GM10248 (cell line): ENCODE data around the gene IFI27L1.

ENCODE experiments used
- CTCF ChIA-PET: fragments of 300-600 bp; sonication (Branson Sonifier 250); formaldehyde crosslinking; extraction: SDS; loops from one replicate; lab custom pipeline; 2021; ENCODE audit warnings: antibody characterized with exemption; lab: Yijun Ruan, JAX
- POLR2A ChIA-PET: fragments of 350-650 bp; sonication (Branson Sonifier 250); formaldehyde crosslinking; extraction: SDS; loops from one replicate; lab custom pipeline; 2020; ENCODE audit warnings: antibody characterized with exemption; lab: Yijun Ruan, JAX
- DNase-seq: peaks from one replicate; pipeline ENCODE4 v3.0.0; 2012; ENCODE audit errors: extremely low spot score
- CTCF ChIP-seq: IDR thresholded peaks from 2 replicates; pipeline ENCODE4 v1.5.1; 2012; ENCODE audit warnings: mild to moderate bottlenecking, low read depth; ENCODE audit errors: extremely low read depth, missing control alignments, control extremely low read depth

IFI27L1 gene

GRCh38 chr14:94047581-94047980, 33.5 kb upstream of the IFI27L1 start:
- ChIA-PET CTCF (interaction anchor here (0.7 to 6.9 kb wide), 5 partner anchors 12 to 132 kb away, joined by 3 to 57 read pairs (median 3); no protein-coding TSS in a partner anchor), POLR2A (no interaction called here)
- no peak for TF ChIP-seq CTCF
- no peak for DNase-seq

GRCh38 chr14:94048691-94049624, 32.2 kb upstream of the IFI27L1 start:
- ChIA-PET POLR2A (no interaction called here), CTCF (interaction anchor here (1.0 to 6.9 kb wide), 6 partner anchors 13 to 109 kb away, joined by 3 to 57 read pairs (median 4); no protein-coding TSS in a partner anchor)
- TF ChIP-seq CTCF, result no peak
- DNase-seq, result no peak

- POLR2A ChIA-PET, result no interaction called here
- CTCF ChIA-PET, result interaction anchor here (2.2 to 6.9 kb wide), 2 partner anchors 14 to 87 kb away, joined by 9 to 57 read pairs; no protein-coding TSS in a partner anchor
- no peak for TF ChIP-seq CTCF
- DNase-seq, result no peak
Measured at GRCh38 chr14:94049625-94050023, 31.5 kb upstream of the IFI27L1 start.

- POLR2A ChIA-PET, result no interaction called here
- no peak for TF ChIP-seq CTCF
- CTCF ChIA-PET, result interaction anchor here (0.9 to 6.9 kb wide), 3 partner anchors 14 to 86 kb away, joined by 3 to 57 read pairs (median 9); no protein-coding TSS in a partner anchor
- DNase-seq, result no peak
Measured at GRCh38 chr14:94050231-94050880, 30.8 kb upstream of the IFI27L1 start.

GRCh38 chr14:94051115-94051514, 30.0 kb upstream of the IFI27L1 start:
- TF ChIP-seq CTCF, result peak; percentile 13
- no peak for DNase-seq
- ChIA-PET POLR2A (no interaction called here), CTCF (interaction anchor here (0.9 to 4.7 kb wide), 7 partner anchors 13 to 111 kb away, joined by 3 to 36 read pairs (median 7); partner anchors contain the start of genes DDX24 and IFI27L1)

- TF ChIP-seq CTCF, result no peak
- ChIA-PET POLR2A (no interaction called here), CTCF (interaction anchor here (0.7 to 4.7 kb wide), 8 partner anchors 10 to 112 kb away, joined by 3 to 36 read pairs (median 6); partner anchors contain the start of genes DDX24 and IFI27L1)
- no peak for DNase-seq
Measured at GRCh38 chr14:94051779-94052178, 29.3 kb upstream of the IFI27L1 start.
